Body of pancreas (tissue), 4 donors: ENCODE results near the gene XDH.

Experiments
- POLR2A ChIP-seq, 3 donors: fragments of 450-650 bp; IDR thresholded peaks; one replicate each; pipeline ENCODE4 v1.6.1; 2016; ENCODE audit warnings: antibody characterized with exemption in 3 of 3, mild to moderate bottlenecking in 2 of 3
- TF ChIP-seq, protein P1 (sequence below), 7 experiments: fragments of 450-650 bp in 4 of 7; fragments of 200-600 bp in 3 of 7; sonication (generic) in 3 of 7; IDR thresholded peaks; one replicate each; pipeline ENCODE4 v1.5.1; 2016 to 2019; ENCODE audit warnings: antibody characterized with exemption in 7 of 7

DNA sequence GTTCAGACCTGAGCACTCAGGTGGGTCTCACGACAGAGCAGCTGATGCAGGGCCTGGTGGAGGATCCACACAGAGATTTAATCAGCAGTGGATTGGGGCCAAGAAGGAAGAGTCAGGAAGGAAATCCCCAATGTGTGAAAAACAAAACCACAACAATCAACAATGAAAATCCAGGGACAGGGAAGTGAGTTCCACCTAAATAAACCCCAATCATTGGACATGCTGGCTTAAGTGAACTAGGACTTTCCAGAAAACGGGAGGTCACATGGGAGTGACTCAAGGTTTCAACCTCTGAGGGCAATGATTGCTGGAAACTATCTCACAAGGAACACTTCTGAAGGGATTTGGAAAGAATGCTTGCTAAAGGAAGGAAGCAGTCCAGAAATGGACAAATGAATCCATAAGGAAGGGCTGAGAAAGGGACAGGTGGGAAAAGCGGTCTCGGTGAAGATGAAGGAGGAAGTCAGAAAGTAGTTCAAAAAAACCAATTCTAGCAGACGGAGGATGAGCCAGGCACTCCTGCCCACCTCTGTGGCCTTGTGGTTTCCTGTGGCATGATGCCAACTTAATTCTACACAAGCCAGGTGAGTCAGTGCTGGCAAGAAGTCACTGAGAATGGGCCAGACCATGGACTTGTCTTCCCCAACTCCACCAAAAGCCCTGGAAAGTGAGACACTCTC, 15.4 kb upstream of the XDH start:
- TF ChIP-seq, protein P1, sequence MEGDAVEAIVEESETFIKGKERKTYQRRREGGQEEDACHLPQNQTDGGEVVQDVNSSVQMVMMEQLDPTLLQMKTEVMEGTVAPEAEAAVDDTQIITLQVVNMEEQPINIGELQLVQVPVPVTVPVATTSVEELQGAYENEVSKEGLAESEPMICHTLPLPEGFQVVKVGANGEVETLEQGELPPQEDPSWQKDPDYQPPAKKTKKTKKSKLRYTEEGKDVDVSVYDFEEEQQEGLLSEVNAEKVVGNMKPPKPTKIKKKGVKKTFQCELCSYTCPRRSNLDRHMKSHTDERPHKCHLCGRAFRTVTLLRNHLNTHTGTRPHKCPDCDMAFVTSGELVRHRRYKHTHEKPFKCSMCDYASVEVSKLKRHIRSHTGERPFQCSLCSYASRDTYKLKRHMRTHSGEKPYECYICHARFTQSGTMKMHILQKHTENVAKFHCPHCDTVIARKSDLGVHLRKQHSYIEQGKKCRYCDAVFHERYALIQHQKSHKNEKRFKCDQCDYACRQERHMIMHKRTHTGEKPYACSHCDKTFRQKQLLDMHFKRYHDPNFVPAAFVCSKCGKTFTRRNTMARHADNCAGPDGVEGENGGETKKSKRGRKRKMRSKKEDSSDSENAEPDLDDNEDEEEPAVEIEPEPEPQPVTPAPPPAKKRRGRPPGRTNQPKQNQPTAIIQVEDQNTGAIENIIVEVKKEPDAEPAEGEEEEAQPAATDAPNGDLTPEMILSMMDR (IDR thresholded peaks at IDR 0.05) = no peak
- TF ChIP-seq POLR2A (IDR thresholded peaks at IDR 0.05) = no peak
